Stimulated activated CD8-positive, alpha-beta memory T cell treated with anti-CD3 and anti-CD28 coated beads, Interleukin-12 subunit alpha, Interleukin-12 subunit beta, amount 100 ng/mL, for 24 hours (primary cell): ENCODE measurements around the gene RUNX2.

Experiments used
- DNase-seq: peaks from one replicate; pipeline ENCODE4 v3.0.0-alpha.2; 2020; ENCODE audit errors: extremely low read depth

RUNX2 gene

DNA sequence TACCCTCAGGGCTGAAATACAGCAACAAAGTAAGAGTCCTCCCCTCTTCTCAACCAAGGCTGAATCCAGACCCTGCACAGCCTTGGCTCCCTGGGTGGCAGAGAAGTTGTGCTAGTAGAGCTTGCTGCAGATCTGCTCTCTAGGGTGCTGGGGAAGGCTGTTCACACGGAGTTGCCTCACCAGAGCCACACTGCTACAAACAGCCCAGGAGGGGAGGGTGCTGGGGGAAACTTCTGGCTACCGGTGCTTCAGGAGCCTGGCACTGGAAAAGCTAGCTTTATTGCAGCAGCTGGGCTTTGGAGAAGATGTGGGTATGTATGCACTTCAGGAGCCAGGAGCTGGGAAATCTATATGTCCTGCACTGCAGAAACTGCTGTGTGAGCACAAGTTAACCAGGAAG lies 87.2 kb downstream of the RUNX2 start:
- no peak for DNase-seq

DNA sequence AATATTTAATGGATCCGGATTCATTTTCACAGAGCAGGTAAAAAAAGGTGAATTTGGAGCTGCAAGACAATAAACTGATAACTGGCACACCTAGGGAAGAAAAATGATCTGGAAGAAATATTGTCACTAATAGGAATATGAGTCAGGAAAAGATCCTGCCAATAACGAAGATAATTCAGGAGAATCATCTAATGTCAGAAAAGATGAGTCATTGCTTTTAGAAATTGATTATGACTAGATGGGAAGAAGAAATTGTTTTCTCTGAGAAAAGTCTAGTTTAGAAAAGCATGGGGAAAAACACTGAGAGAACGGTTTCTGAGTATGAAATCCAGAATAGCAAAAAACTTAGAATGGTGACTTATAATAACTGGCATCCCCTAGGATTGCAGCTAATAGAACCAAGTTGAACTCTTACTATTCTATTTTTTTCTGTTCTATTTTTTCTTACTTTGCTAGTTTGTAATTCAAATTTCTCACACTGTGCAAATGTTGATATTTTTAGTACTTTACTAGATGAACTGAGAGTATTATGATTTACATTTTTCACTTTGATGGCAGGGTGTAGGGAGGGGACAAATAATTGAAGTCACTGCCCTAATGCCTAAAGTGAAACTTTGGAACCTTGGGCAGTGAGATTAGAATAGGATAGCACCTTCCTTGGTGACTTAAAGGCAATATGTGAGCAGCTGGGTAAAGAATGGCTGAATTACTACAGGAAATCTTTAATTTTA lies 87.8 kb downstream of the RUNX2 start:
- DNase-seq, result no peak

DNA sequence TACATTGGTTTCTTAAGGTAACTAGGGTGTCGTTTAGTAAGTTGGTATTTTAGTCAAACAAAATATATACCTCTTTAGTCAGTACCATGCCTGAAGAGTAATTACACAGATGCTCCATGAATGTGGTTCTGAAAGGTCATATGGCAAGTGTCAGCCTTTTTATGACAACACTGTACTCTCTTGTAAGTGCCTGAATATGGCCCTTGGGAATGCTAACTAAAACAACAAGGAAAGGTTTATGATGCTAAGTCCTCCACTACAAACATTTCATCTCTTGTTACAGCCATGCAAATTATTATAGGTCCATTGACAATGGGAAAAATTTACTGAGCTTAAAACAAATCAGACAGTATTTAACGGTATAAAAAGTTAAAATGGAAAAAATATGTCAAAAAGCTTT lies 88.6 kb downstream of the RUNX2 start:
- DNase-seq, result no peak

DNA sequence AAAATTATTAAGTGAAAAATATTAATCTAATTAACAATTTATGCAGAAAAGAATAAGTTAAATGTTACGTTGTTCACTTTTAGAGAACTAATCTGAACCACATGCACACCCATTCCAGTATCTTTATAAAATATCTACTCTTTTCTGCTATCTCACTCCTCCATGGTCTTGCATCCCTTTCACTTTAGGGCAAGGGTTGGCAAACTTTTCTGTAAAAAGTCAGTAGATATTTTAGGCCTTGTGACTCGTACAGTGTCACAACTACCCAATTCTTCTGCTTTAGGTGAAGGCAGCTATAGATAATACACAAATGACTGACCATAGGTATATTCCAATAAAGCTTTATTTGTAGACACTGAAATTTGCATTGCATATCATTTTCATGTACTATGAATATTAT lies 89.3 kb downstream of the RUNX2 start:
- DNase-seq, result no peak

DNA sequence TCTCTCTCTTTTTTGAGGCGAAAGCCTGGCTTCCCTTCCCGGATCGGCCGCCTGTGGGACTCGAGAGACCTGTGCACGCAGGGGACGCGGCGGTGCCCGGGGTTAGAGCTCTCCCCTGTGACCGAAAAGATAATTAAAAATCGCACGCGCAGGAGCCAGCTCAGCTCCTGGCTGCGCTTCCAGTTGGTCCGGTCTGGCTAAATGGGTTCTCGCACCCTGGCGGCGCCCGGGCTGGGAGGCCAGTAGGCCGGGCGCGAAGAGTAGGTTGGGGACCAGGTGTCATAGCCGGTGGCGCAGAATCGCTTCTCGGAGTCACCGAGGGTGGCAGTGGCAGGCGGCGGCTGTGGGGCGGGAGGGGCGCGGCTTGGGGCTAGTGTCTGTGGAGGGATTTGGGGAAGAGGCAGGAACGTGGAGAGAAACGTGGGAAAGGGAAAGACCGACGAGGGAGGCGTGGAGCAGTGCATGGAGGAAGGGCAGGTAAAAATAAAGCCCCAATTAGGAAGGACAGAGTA lies 91.5 kb downstream of the RUNX2 start:
- no peak for DNase-seq

DNA sequence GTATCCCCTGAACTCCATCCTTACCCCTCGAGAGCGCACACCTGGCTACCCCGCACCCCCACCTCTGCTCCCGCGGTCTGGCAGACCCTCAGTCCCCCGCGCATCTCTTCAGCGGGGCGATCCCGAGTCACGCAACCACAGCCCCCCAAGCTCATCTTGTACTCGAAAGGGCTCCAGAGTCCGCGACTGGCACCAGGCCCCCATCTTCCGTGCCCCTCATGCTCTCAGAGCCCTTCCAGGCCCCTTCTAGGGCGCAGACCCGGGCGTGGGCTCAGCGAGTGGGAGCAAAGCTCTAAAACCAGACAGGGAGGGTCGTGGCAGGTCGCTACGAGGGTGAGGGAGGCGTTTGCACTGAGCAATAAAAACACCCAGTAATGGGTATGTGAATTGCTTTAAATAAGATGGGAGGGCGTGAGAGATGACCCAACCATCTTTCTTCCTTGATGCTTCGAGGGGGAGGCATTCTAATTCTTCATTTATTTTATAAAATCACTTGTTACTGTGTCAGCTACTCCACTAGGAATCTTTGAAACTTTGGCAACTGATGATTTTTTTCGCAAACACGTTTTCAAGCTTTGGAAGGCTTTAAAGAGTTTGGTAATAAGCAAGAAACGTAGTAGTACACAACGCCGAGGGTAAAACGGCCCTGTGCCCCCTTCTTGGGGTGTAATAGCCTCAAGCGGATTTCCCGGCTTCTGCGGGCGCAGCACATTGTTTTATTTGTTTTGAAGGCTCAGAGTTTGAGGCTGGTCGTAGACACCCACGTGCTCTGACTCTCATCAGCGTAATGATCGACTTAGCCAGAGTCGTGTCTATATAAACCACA lies 92.2 kb downstream of the RUNX2 start:
- no peak for DNase-seq

DNA sequence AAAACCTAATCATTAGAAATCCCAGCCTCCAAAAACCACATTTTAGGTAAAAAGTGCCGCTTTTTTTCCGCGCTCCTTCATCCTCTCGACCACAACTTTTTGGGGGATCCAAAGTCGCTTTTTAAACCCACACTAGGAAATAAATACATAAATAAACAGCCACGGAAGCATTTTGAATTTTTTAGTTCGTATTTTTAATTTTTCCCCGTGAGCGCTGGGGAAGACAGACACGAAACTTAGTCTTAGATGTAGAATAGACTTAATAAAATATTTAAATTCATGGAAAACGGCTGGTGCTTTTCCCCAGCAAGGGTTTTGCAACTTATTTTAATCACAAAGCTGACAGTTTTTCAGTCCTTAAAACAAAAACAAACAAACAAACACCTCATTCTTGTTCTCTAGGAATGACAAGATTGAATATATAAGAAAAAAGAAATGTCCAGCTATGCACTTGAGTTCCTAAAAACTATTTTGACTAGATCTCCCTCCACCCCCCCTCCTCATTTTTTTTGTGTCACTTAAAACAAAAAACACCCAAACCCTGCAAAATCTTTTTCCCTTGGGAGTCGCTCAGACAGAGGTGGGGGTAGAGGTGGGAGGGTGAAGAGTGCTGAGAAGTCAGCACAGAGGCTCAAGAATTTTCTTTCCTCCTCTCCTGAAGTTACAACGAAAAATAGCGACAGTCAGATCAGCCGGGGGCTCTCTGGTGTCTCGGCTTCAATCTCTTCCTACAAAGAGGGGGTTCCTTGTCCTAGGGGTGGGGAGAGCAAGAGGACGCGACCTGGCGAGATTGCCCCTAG lies 93.0 kb downstream of the RUNX2 start:
- no peak for DNase-seq

DNA sequence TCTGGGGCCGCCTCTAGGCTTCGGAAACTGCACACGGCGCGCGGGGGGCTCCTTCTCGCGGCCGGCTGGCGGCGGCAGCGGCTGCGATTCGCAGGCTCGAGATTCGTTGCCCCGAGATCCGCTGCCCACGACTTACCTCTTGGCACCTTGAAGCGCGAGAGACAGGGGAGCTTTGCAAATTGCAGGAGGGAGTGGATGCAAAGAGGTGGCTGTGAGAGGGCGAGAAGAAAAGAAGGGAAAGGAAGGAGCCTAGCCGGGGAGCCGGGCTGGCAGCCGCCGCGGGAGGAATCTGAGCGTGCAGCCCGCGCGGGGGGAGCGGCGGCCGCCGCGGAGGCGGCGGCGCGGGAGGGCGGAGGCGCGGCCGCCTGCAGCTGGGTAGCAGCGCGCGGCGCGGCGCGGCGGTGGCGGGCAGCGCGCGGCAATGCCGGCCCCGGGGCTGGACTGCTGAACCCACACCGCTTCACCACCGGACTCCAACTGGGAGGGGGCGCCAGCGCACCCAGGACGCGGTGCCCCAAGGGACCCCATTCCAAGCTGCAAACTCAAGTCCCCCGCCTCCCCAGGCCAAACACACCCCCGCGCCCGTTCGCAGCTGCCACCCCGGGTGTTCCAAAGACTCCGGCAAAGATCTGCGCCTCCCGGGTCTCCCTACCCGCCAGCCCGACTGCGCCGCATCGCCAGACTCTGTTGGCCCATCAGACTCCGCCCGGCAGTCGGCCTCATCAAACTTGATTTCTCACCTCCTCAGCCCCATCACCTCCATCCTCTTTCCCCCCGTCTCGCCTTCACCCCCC lies 93.8 kb downstream of the RUNX2 start:
- DNase-seq, result no peak

DNA sequence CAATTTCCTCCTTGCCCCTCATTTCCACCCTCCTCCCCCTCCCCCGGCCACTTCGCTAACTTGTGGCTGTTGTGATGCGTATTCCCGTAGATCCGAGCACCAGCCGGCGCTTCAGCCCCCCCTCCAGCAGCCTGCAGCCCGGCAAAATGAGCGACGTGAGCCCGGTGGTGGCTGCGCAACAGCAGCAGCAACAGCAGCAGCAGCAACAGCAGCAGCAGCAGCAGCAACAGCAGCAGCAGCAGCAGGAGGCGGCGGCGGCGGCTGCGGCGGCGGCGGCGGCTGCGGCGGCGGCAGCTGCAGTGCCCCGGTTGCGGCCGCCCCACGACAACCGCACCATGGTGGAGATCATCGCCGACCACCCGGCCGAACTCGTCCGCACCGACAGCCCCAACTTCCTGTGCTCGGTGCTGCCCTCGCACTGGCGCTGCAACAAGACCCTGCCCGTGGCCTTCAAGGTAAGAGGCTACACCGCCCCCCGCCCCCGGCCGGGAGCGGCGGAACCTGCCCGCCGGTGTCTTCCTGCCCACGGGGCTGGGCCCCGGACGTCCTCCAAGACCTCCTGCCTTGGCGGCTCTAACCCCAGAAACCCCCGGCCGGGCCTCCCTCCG lies 94.5 kb downstream of the RUNX2 start:
- no peak for DNase-seq

DNA sequence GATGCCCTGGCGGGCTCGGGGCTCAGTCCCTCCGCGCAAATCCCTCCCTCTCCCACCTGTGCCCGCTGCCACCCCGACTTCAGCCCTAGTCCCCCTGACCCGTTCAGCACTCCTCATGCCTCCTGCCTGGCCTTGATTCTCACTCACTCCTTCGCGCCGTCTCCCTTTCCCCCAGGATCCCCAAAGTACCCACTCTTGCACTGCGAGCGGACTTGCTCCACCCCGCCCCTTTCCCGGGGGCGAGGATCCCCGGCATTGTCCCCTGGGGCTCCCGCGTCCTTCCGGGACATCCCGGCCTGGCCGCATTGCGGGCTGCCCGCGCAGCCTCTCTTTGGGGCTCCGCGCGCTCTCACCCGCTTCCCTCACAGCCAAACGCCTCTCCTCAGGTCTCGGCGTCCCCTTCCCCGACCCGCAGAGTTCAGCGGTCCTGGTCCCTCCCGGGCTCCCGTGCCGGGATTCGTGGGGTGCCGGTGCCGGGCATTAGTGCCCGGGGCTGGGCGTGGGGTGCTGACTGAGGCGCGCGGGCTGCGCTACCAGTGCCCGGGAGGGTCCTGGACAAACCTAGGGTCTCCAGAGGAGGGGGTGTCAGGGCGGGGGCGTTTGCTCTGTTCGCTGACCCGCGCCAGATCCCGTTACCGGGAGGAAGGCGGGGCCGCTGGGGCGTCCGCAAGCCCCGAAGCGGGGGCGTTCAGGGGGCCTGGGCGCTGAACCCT lies 95.1 kb downstream of the RUNX2 start:
- DNase-seq, result no peak

DNA sequence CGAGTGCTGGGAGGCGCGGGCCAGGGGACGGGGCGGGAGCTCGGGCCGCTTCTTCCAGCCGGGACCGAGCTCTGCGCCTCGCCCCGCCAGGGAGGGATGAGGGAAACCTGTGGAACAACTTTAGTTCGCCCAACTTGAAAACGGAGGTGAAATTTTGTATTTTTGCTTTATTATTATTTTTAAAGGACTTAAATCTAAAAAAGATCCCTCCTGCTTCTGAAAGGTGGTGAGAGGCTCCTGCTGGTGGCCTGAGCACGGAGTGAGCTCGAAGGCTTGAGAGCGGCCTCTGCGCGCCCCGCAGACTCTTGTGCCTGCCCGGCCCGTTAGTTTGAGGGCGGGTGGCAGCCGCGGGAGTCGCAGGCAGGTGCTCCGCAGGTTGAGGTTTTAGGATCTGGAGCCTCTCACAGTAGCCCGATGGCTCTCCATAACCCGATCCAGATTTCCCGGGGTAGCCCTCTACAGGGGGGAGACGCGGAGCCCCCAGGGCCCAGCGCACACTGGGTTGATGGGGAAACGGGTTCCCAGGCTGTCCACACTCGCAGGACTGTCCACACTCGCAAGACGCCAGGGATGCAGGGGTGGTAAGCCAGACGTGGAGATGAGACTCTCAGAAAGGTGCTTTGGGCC lies 95.8 kb downstream of the RUNX2 start:
- DNase-seq, result no peak

DNA sequence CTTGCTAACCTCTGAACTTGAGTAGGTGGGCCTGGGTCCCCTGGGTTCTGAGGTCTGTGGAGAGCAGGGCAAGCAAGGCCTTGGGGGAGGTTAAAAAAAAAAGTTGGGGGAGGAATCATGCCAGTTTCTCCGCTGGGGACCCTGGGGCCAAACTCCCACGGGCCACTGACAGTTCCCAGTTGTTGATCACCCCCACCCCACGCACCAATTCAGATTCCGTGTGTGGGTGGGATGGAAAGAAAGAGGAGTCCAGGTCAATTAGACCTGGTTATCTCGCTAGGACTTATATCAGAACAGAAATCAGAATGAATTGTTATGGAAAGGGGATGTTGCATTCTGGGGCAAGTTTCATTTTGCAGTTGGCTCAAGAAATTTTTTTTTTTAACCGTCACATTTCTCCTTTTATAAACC lies 96.3 kb downstream of the RUNX2 start:
- no peak for DNase-seq

DNA sequence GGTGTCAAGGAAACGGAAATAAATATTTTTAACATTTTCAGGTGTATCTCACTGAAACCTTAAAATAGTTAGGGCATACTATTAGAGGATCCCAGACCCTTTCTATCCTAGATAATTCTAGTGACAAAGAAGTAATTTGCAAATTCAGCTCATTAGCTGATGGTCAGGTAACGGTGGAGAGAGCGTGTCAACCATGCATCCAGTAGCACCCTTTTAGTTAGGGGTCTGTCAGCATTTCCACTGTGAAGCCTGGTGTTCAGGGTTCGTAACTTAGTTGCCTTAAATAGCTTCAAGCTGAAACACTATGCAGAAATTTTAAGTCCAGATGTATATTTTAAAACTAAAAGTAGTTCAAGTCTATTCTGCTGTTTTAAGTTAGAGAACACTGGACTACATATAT lies 98.1 kb downstream of the RUNX2 start:
- no peak for DNase-seq

DNA sequence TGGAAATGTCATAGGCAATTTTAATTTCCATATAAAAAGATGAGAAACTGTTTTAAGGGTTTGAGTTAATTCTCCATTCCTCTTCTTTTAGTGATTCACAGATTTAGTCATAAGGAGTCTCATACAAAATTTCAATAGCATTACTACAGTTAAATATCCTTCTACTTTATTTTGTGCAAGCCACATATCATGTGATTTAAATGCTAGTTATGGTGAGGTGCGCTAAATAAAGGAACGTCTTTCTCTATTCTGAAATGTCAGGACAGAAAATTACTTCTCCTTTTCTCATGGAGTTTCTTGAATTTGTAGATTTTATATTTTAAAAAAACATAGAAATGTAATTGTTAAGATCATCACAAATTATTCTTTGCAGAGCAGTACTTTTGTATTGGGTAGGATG lies 99.6 kb downstream of the RUNX2 start:
- DNase-seq, result no peak

DNA sequence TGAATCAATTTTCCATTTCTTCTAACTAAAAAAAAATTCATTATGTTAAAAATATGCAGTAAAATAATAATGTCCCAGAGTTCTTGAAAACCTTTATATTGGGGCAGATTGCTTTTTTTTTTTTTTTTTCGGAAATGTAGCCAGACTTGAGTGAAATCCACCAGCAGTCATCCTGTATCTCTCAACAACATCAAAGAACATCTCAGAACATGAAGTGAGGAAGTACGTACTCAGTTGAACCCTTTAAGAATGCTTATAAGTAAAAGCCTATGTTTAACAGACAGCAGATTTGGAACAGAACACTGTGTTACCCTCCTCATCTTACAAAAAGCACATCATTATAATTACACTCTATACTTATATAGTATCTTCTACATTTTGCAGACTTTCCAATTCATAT lies 100.6 kb downstream of the RUNX2 start:
- no peak for DNase-seq

DNA sequence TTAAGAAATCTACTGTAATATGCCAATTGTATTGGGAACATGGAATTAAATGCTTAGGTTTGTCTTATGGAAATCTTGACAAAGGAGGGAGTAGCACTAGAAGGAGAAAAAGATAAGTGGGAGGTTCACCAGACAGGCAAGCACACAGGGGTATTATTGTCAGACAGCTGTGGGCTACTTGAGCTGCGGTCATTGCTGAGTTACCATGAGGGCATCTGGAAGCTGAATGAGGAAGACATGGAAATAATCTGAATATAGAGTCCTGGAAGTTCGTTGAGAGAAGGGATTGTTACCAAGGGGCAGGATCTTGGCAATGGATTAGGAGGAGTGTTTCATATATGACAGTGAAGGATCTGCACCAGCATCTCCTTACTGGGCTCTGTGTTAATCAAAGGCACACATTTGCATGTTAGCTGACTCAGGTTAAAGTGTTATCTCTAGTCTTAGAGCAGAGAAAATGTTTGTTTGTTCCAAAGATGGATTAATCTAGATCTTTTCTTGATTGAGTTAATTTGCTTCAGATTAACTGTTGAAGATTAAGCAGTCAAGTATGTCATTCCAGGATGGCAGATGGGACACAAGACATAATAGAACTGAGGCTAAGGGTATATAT lies 102.6 kb downstream of the RUNX2 start:
- no peak for DNase-seq

DNA sequence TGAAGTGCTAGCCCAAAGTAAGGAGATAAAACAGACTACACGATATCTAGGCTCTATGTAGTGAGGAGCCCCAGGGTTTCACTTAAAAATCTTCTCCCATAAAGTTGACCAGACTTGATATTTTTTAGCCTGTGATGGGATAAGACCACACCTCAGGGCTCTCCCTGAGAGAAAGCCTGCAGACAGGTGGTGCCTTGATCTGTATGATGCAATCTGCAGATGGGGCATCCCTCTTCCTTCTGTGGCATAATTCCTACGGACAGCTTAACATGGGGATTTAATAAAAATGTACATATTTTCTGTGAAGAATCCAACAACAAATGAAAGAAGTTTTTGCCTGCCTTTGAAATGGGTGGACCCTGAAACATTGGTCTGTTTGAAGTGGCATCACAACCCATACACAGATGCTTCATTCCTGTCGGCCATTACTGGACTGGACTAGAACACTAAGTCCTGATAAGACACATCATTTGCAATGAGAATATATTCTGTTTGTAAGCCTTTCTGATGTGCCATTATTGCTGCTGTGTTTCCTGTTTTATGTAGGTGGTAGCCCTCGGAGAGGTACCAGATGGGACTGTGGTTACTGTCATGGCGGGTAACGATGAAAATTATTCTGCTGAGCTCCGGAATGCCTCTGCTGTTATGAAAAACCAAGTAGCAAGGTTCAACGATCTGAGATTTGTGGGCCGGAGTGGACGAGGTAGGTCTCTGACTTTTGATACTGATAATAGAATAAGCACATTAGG lies 103.4 kb downstream of the RUNX2 start:
- DNase-seq, result no peak

DNA sequence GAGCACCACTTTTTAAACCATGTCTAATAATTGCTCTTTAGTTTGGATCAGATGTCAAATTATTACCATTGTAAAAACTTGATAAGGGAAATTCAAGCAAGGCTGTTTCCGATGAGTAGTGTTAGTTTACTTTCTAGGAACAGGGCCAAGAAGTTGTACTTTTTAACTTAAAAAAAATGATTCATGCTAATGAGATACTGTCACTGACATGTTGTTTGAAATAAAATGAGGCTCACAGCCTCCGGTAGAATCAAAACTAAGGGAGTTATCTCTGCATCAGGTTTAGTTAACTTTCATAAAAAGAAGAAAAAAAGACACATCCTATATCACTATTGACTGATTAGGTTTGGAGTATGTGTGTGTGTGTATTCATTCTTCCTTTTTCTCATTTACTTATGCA lies 104.8 kb downstream of the RUNX2 start:
- DNase-seq, result no peak
